GM23338 (cell line): ENCODE results near the gene LAX1. TPM values are rescaled to one million over a fixed set of nuclear protein-coding genes. Genes with fewer than 3 reads are reported as not detected.

Experiments used
- ATAC-seq: fragments of 200-7000 bp; cut with Tn5 transposase; 3 replicates; pipeline ENCODE4 v1.9.1; 2020
- DNase-seq: peaks from one replicate; pipeline ENCODE4 v3.0.0-alpha.2; 2015; ENCODE audit warnings: low spot score
- H2AFZ ChIP-seq: fragments of 200-600 bp; sonication (generic); 2 replicates; pipeline ENCODE4 v1.8.0; 2016; ENCODE audit warnings: antibody characterized with exemption, mild to moderate bottlenecking, moderate library complexity
- H3F3A ChIP-seq: fragments of 200-600 bp; sonication (generic); replicated peaks from 2 replicates; pipeline ENCODE4 v1.8.0; 2017; ENCODE audit warnings: antibody characterized with exemption, mixed run types, low read depth
- H3K27ac ChIP-seq: fragments of 200-600 bp; sonication (generic); 2 replicates; pipeline ENCODE4 v1.6.1; 2016; ENCODE audit warnings: low read depth
- H3K27me3 ChIP-seq: fragments of 200-600 bp; sonication (generic); 2 replicates; pipeline ENCODE4 v1.8.0; 2016; ENCODE audit warnings: mild to moderate bottlenecking, mixed run types, moderate library complexity; ENCODE audit not compliant: insufficient read depth
- H3K36me3 ChIP-seq: fragments of 200-600 bp; sonication (generic); 2 replicates; pipeline ENCODE4 v1.8.0; 2016; ENCODE audit warnings: mild to moderate bottlenecking; ENCODE audit not compliant: insufficient read depth
- H3K4me1 ChIP-seq: fragments of 200-600 bp; sonication (generic); 2 replicates; pipeline ENCODE4 v1.8.0; 2016; ENCODE audit warnings: mild to moderate bottlenecking, moderate library complexity; ENCODE audit not compliant: insufficient read depth
- H3K4me2 ChIP-seq: fragments of 200-600 bp; sonication (generic); 2 replicates; pipeline ENCODE4 v1.7.1; 2017; ENCODE audit warnings: mixed run types
- H3K4me3 ChIP-seq: fragments of 200-600 bp; sonication (generic); 2 replicates; pipeline ENCODE4 v1.6.1; 2016; ENCODE audit warnings: mixed run types
- H3K79me2 ChIP-seq: fragments of 200-600 bp; sonication (generic); replicated peaks from 2 replicates; pipeline ENCODE4 v1.8.0; 2017; ENCODE audit warnings: mild to moderate bottlenecking; ENCODE audit not compliant: insufficient read depth
- H3K9me2 ChIP-seq: fragments of 200-600 bp; sonication (generic); 2 replicates; pipeline ENCODE4 v1.8.0; 2017; ENCODE audit not compliant: insufficient read depth
- H4K20me1 ChIP-seq: fragments of 200-600 bp; sonication (generic); replicated peaks from 2 replicates; pipeline ENCODE4 v1.8.0; 2017; ENCODE audit warnings: mild to moderate bottlenecking; ENCODE audit not compliant: insufficient read depth
- H3K27ac Mint-ChIP-seq: 2 replicates; pipeline ENCODE4 v1.8.0; 2020; ENCODE audit warnings: inconsistent platforms, mild to moderate bottlenecking, moderate library complexity, mixed read lengths
- H3K27me3 Mint-ChIP-seq: 3 replicates; pipeline ENCODE4 v1.8.0; 2022; ENCODE audit warnings: low read depth, mild to moderate bottlenecking, moderate library complexity, mixed read lengths, inconsistent platforms; ENCODE audit not compliant: insufficient read depth, poor library complexity
- H3K36me3 Mint-ChIP-seq: 3 replicates; pipeline ENCODE4 v1.8.0; 2021; ENCODE audit warnings: low read depth, mild to moderate bottlenecking, inconsistent platforms, moderate library complexity, mixed read lengths
- H3K4me1 Mint-ChIP-seq: 3 replicates; pipeline ENCODE4 v1.8.0; 2020; ENCODE audit warnings: mild to moderate bottlenecking, inconsistent platforms, mixed read lengths
- H3K4me3 Mint-ChIP-seq: 3 replicates; pipeline ENCODE4 v1.8.0; 2021; ENCODE audit warnings: moderate library complexity, mild to moderate bottlenecking, inconsistent platforms, mixed read lengths
- H3K9me3 Mint-ChIP-seq: 3 replicates; pipeline ENCODE4 v1.8.0; 2020; ENCODE audit warnings: moderate library complexity, mild to moderate bottlenecking, inconsistent platforms, mixed read lengths
- CREB1 ChIP-seq: fragments of 250-450 bp; sonication (Bioruptor Pico); IDR thresholded peaks from 2 replicates; pipeline ENCODE4 v1.5.0; 2020; ENCODE audit warnings: low read depth, mild to moderate bottlenecking, moderate library complexity
- CTCF ChIP-seq, 2 experiments: fragments of 200-600 bp in 1 of 2; sonication (generic) in 1 of 2; conservative IDR thresholded peaks; 2 replicates each; pipeline versions ENCODE4 v1.5.1 to v1.6.1; 2016 to 2017; ENCODE audit warnings: antibody characterized with exemption in 2 of 2, low read depth in 2 of 2, mild to moderate bottlenecking in 2 of 2, moderate library complexity in 1 of 2
- ETS1 ChIP-seq: IDR thresholded peaks from 2 replicates; pipeline ENCODE4 v1.6.1; 2016; ENCODE audit warnings: antibody characterized with exemption
- EZH2 ChIP-seq: fragments of 200-600 bp; sonication (generic); IDR thresholded peaks from one replicate; pipeline ENCODE4 v1.8.0; 2017; ENCODE audit warnings: antibody characterized with exemption, mild to moderate bottlenecking, low read depth; ENCODE audit not compliant: unreplicated experiment
- EZH2phosphoT487 ChIP-seq: fragments of 200-600 bp; sonication (generic); IDR thresholded peaks from one replicate; pipeline ENCODE4 v1.8.1; 2018; ENCODE audit warnings: antibody characterized with exemption; ENCODE audit not compliant: unreplicated experiment
- JUNB ChIP-seq: IDR thresholded peaks from one replicate; pipeline ENCODE4 v1.6.1; 2016; ENCODE audit warnings: antibody characterized with exemption; ENCODE audit not compliant: unreplicated experiment
- NANOG ChIP-seq: IDR thresholded peaks from 2 replicates; pipeline ENCODE4 v1.6.1; 2016; ENCODE audit warnings: antibody characterized with exemption, borderline replicate concordance
- POLR2AphosphoS5 ChIP-seq: IDR thresholded peaks from 2 replicates; pipeline ENCODE4 v1.6.1; 2016; ENCODE audit warnings: antibody characterized with exemption, low read depth
- REST ChIP-seq: IDR thresholded peaks from one replicate; pipeline ENCODE4 v1.6.1; 2018; ENCODE audit warnings: antibody characterized with exemption; ENCODE audit not compliant: unreplicated experiment
- STAT1 ChIP-seq: IDR thresholded peaks from one replicate; pipeline ENCODE4 v1.6.1; 2016; ENCODE audit warnings: antibody characterized with exemption; ENCODE audit not compliant: unreplicated experiment
- ZNF114 ChIP-seq: fragments of 250-450 bp; sonication (Bioruptor Pico); IDR thresholded peaks from 2 replicates; pipeline ENCODE4 v1.5.0; 2020; ENCODE audit warnings: mild to moderate bottlenecking, moderate library complexity
- ZNF331 ChIP-seq: fragments of 250-450 bp; sonication (Bioruptor Pico); IDR thresholded peaks from 2 replicates; pipeline ENCODE4 v1.5.0; 2020; ENCODE audit warnings: low read depth, mild to moderate bottlenecking, moderate library complexity
- ZNF462 ChIP-seq: fragments of 250-450 bp; sonication (Bioruptor Pico); IDR thresholded peaks from 2 replicates; pipeline ENCODE4 v1.5.0; 2020; ENCODE audit warnings: mild to moderate bottlenecking, moderate library complexity
- polyA plus RNA-seq: library from polyadenylated mRNA; unstranded; fragments of >200 nt; fragmentation: Nextera tagmentation; extraction: Ambion mirVana; gene quantifications from 2 replicates; pipeline ENCODE4 v1.2.1, GENCODE V29; 2016
- total RNA-seq: library from RNA; depleted of rRNA; stranded (reverse); fragments of >200 nt; shearing (Covaris generic); gene quantifications from 2 replicates; pipeline ENCODE4 v1.2.3, GENCODE V29; 2014

The LAX1 gene
- total and polyA plus RNA-seq, 2 experiments from 2014 or later: not detected

- TF ChIP-seq EZH2phosphoT487 (no peak), ETS1 (no peak), ZNF462 (CRISPR knock-in tag) (no peak), STAT1 (no peak), ZNF114 (CRISPR knock-in tag) (no peak), EZH2 (no peak), ZNF331 (no peak), REST (no peak), JUNB (no peak), POLR2AphosphoS5 (no peak), NANOG (no peak), CTCF (conservative IDR thresholded peaks at IDR 0.05; ENCODE audit: low read depth in 2 of 2) (no peak), CREB1 (CRISPR knock-in tag) (no peak)
- no peaks in the 10 kb centered on the region; the same call in 2 of the 3 replicates for H3K4me1 Mint-ChIP-seq
- Histone ChIP-seq H2AFZ (0 out of 2 replicates have a peak overlapping the region, but pooled peaks have one; percentile 18), H4K20me1 (no peaks in the 10 kb centered on the region), H3F3A (no peaks in the 10 kb centered on the region), H3K79me2 (no peaks in the 10 kb centered on the region), H3K4me2 (no peak overlapping the region), H3K27me3 (no peaks in the 10 kb centered on the region), H3K9me2 (no peaks in the 10 kb centered on the region), H3K4me3 (no peak overlapping the region), H3K4me1 (no peaks in the 10 kb centered on the region), H3K36me3 (no peaks in the 10 kb centered on the region), H3K27ac (no peak overlapping the region)
- DNase-seq (no peak), ATAC-seq (no peak)
- H3K27ac Mint-ChIP-seq: no peak overlapping the region
- no peaks in the 10 kb centered on the region for H3K9me3 Mint-ChIP-seq
- H3K36me3 Mint-ChIP-seq: no peaks in the 10 kb centered on the region
- peaks cover 6% of the 10 kb centered on the region for H3K27me3 Mint-ChIP-seq
- no peak overlapping the region for H3K4me3 Mint-ChIP-seq
Observed at GRCh38 chr1:203778146-203778545, 13.2 kb downstream of the LAX1 start.
